NCI-H226 (cell line): ENCODE data around the gene COLGALT1.
"Not testable (repeated sequence)": the region's sequence is repeated elsewhere in the genome, so short reads cannot be mapped to it uniquely, and the experiment has no call there.

Source experiments
- DNase-seq: peaks from one replicate; pipeline ENCODE4 v3.0.0-alpha.2; 2015

Gene COLGALT1

GRCh38 chr19:17562561-17562960 lies 7.1 kb downstream of the COLGALT1 start:
- DNase-seq, result no peak

- no peak for DNase-seq
These were observed 9.3 kb downstream of the COLGALT1 start for GRCh38 chr19:17564781-17565180.

GRCh38 chr19:17565611-17566010 lies 10.2 kb downstream of the COLGALT1 start:
- DNase-seq, result no peak

- no peak for DNase-seq
These were observed 12.5 kb downstream of the COLGALT1 start for GRCh38 chr19:17567940-17568339.

GRCh38 chr19:17570291-17570690 lies 14.8 kb downstream of the COLGALT1 start:
- not testable (repeated sequence) for DNase-seq

GRCh38 chr19:17570791-17571190 lies 15.3 kb downstream of the COLGALT1 start:
- DNase-seq, result no peak

GRCh38 chr19:17572638-17573037 lies 17.2 kb downstream of the COLGALT1 start:
- DNase-seq, result no peak

- peak; percentile 15 for DNase-seq
These were observed 20.7 kb downstream of the COLGALT1 start for GRCh38 chr19:17575871-17576757.

GRCh38 chr19:17576758-17577456 lies 21.5 kb downstream of the COLGALT1 start:
- peak; percentile 78 for DNase-seq

- DNase-seq, result no peak
These were observed 22.1 kb downstream of the COLGALT1 start for GRCh38 chr19:17577457-17578097.

- DNase-seq, result peak; percentile 99
These were observed 24.3 kb downstream of the COLGALT1 start for GRCh38 chr19:17579661-17580244.

- no peak for DNase-seq
These were observed 25.2 kb downstream of the COLGALT1 start for GRCh38 chr19:17580470-17581144.

- DNase-seq, result no peak
These were observed 25.9 kb downstream of the COLGALT1 start for GRCh38 chr19:17581211-17581874.

- DNase-seq, result no peak
These were observed 27.2 kb downstream of the COLGALT1 start for GRCh38 chr19:17582613-17583012.

GRCh38 chr19:17584132-17584531 lies 28.7 kb downstream of the COLGALT1 start:
- no peak for DNase-seq

- not testable (repeated sequence) for DNase-seq
These were observed 29.9 kb downstream of the COLGALT1 start for GRCh38 chr19:17585395-17585794.

GRCh38 chr19:17590866-17591265 lies 35.4 kb downstream of the COLGALT1 start:
- no peak for DNase-seq

GRCh38 chr19:17594296-17594695 lies 38.8 kb downstream of the COLGALT1 start:
- not testable (repeated sequence) for DNase-seq

GRCh38 chr19:17598063-17598462 lies 42.6 kb downstream of the COLGALT1 start:
- DNase-seq, result not testable (repeated sequence)

GRCh38 chr19:17598953-17599352 lies 43.5 kb downstream of the COLGALT1 start:
- no peak for DNase-seq

GRCh38 chr19:17599780-17600179 lies 44.3 kb downstream of the COLGALT1 start:
- DNase-seq, result no peak

- DNase-seq, result no peak
These were observed 46.2 kb downstream of the COLGALT1 start for GRCh38 chr19:17601683-17602082.
